Left kidney (tissue), 2 donors: ENCODE data around the gene LZIC. TPM values are rescaled to one million over a fixed set of nuclear protein-coding genes. Genes with fewer than 3 reads are reported as not detected.
A peak's percentile ranks its signal among the peaks of the same experiment; 100 is the strongest.

Experiments used
- DNase-seq: peaks from one replicate; pipeline ENCODE4 v3.0.0-alpha.2; 2013
- polyA plus RNA-seq: library from polyadenylated mRNA; unstranded; fragments of 120-200 nt; gene quantifications from one replicate; pipeline ENCODE4 v1.2.1, GENCODE V29; 2013; ENCODE audit not compliant: insufficient read length

Gene LZIC
- polyA plus RNA-seq, 1 donor: 77.7 TPM

- DNase-seq: no peak
Observed at GRCh38 chr1:9912264-9912936, 30.8 kb downstream of the LZIC start.

- DNase-seq: peak; percentile 98
Observed at GRCh38 chr1:9910423-9911178, 32.6 kb downstream of the LZIC start.

DNA sequence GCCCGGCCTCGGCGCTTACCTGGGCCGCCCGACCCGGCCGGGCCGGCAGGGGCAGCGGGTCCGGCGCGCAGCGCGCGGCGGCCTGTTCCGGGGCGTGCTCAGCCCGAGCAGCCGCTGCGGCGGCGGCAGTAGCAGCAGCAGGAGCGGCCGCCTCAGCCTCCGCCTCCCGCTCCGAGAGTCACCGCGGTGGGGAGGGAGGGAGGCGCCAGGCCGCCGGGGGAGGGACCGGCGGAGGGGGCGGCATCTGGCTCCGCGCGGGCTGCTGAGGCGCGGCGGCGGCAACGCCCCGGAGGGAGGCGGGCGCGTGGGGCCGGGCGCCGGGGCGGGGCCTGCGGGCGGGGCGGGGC, 33.1 kb downstream of the LZIC start, which contains the start of gene CTNNBIP1:
TSS of gene CTNNBIP1 (minus strand) at position 194 of the 347 bp plus-strand sequence. CDS start 38,205 bp downstream, outside the sequence.
- no peak for DNase-seq

DNA sequence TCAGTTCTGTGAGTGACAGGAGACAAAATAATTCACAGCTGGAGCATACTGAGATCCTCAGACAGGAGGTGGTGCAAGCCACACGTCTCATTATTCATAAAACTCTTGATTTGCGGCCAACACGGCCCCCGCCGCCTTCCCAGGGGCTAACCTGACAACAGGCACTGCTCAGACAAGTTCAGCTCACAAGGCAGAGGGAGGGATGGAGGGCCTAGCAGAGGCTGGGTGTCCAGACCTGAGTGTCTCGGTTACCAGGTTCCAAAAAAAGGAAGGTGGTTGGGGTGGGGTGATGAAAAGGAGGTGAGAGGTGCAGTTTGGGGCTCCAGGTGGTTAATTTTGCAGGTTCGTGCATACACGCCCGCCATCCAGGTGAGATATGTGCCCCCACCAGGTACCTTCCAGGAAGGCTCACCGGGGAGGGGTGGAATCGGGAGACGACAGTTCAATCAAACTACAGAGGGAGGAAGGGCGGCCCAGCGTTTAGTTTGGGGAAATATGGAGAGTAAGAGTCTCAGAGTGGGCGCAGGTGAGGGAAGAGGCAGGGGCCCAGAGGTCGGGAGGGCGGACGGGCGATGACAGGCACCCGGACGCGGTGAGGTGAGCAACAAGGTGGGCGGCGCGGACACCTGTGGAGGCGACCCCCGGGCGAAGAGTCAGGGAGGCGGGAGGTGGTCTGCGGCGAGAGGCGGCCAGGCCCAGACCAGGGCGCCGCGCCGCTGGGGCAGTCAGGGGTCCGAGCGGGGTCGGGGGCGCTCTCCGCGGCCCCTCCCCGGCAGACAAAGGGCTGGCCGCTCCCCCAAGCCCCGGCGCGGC, 33.8 kb downstream of the LZIC start:
- no peak for DNase-seq

- no peak for DNase-seq
Observed at GRCh38 chr1:9908871-9909233, 34.3 kb downstream of the LZIC start.

DNA sequence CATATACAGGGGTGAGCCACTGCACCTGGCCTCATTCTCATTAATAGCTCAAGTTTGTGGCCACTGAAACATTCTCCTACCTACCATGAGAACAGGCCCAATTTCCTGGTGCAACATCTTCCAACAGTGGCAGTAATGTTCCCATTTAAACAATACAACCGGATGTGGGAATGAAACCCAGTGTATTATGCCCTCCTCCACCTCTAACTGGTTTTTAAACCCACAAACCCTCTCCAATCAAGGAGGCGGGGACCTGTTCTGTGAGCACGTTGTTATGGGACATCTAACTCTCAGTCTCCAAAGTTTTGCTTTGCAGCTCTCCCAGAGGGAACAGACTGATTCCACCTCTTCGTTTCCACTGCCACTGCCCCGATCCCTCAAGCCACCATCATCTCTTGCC, 35.8 kb downstream of the LZIC start:
- DNase-seq: no peak

- DNase-seq: no peak
Observed at GRCh38 chr1:9906466-9906865, 36.7 kb downstream of the LZIC start.

- DNase-seq: no peak
Observed at GRCh38 chr1:9905010-9905409, 38.2 kb downstream of the LZIC start.

DNA sequence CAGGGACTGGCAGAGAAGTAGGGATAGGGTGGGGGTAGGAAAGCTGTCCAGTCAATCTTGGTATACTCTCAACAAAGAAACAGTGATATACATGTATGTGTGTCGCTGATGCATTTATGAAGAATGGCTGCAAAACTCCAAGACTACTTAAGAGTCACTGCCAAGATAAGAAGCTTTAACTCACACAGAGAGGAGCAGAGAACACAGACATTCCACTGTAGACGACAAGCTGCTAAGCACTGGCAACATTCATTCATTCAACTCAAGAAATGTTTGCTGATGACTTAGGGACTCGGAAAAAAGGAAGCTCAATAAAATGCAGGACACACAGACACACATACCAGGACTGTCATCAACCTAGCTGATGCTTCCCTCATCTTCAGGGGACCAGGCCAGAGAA, 38.6 kb downstream of the LZIC start:
- DNase-seq: no peak

DNA sequence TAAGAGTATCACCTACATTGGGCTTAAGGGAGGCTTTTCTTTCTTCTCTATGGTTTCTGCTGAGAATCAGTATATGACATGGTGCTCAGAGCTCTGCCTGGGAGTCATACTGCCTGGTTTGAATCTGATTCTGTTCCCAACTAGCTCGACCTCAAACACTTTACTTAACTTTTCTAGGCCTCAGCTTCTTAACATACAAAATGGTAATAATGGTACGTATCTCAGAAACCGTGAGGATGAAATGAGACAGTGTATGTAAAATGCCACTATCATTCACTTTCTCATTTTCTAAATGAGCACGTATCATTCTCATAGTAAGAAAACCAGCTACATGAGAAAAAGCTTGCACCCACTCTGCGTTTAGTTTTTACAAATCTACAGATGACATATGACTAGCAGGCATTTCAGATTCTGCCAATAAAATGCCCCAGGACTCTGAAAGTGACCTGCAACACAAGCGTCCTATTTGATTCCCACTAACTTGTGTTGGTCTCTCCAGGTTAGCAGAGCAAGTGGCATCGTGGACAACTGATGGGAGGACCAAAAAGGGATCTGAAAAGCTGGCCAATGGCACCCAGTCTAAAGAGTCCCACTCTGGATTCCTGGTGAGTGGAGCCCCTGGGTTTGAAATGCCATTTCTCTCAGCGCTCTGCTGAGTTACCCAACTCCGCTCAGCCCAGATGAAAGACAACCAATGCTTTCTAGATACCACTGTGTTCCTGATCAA, 39.2 kb downstream of the LZIC start:
- no peak for DNase-seq

GRCh38 chr1:9902060-9902452, 41.1 kb downstream of the LZIC start:
- no peak for DNase-seq

DNA sequence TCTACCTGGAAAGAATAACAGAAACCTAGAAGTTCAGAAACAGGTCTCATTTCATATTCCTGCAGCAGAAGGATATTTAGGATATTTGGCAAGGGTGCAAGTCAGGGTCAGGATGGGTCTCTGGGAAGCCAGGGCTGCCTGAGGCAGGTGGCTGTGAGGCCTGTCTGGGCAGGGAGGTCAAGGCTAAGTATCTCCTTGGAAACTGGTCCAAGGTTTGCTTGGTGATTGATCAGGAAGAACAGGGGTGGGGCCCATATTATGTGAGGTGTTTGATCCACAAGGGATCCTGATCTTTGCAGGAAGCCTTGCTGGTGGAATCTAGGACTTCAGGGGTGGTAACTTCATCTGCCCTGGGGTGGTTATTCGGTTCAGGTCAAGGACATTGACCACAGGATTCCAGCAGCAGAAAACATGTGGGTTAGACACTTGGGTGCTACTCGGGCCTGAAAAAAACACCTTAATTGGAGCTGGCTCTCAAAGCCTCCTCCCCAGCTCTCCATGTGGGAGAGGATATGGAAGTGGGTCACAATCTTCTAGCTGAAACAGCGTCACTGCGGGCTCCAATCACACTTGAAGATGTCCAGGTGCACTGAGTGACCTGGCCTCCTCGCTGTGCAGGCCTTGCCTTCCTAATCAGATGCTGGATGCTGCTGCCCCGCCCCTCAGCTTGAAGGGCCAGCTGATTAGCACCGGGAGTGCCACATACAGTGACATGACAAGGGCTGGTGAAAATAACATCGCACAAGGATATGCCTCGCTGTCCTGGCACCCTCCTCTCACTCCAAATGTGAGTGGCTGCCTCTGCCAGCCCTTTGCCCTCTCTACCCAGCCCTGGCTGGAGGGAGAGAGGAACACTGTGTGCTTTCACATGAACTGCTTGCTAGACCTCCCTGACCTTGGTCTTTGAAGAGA, 41.8 kb downstream of the LZIC start:
- DNase-seq: no peak

DNA sequence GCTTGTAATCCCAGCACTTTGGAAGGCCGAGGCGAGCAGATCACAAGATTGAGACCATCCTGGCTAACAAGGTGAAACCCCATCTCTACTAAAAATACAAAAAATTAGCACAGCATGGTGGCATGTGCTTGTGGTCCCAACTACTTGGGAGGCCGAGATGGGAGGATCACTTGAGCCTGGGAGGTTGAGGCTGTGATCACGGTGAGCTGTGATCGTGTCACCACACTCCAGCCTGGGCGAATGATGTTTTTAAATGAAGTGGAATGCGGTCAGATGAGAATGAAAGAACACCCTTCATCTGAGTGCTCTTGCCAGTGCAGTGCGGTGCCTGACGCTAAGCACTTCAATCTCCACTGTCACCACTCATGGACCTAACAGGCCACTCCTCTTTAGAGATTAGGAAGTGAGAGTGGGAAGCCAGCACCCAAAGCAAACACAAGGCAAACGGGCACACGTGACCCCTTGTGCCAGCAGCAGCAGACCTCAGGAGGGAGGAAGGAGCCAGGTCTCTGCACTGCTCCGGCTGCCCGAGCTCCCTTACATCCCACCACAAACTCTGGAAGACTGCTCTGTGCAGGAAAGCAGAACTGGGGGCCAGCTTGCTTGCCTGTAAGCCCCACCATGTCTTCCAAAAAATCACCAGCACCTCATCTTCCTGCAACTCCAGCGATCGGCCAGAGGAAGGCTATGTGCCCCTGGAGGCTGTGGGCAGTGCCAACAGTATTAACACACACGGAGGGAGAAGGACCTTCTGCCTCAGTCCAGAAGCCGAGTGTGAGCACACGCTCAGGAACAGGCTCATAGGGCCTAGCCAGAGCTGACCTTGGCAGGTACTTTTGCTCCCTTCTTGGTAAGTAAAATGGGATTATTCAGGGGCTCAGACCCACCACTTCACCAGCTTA, 42.8 kb downstream of the LZIC start:
- no peak for DNase-seq

- no peak for DNase-seq
Observed at GRCh38 chr1:9894115-9894514, 49.1 kb downstream of the LZIC start.

DNA sequence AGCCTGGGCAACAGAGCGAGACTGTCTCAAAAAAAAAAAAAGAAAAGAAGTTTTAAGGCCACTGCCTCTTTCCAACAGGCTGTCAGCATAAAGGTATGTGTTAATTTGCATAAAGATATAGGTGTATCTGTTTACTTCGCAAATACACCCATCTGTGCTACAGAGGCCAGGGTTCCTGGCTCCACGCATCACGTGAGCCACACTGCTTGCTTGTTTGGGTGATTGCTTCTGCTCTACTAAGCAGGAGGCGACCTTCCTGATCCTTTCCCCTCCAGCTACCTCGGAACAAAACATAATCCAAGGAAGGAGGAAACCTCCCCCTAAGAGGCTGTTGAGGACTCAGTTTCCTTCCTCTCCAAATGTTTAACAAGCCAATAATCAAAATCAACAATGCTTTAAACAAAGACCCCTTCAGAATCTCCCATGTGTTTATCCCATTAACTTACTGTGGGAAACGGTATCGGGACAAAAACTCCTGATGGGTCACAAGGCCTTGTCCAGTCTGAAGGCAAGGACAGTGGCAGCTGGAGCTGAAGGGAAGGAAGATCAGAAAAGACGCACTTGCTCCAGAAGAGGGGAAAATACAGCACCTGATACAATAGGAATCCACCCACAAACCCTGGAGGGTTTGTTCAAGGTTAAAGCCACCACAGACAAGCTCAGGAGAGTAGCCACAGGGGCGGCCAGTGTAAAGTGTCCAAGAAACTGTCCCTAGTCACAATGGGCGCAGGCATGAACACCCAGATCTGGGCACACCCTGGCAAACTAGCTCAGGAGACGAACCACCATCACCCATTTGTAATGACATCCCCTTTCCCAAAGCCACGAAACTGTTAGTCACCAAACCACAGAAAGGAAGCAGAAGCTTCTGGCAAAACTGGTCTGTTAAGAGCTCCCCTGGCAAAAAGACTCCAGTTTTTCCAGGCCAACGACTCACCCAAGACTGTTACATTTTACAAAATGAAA, 50.3 kb downstream of the LZIC start:
- no peak for DNase-seq

DNA sequence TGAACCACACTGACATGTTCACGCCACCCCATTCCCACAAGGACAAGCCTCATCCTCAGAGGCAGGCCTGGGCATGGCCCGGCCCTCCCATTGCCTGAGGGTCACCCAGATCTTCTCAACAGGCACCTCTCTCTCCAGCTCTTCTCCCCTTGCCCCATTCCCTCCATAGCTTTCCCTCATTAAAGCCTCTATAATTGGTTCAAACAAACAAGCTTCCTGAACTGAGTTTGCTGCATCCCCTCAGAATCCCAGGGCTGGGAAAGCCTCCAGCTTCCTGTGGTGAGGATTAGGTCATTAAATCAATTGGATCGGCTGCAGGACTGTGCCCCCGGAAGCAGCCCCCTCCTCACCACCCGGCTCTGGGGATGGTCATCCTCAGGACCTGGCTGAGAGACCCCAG, 52.0 kb downstream of the LZIC start:
- DNase-seq: no peak

GRCh38 chr1:9890224-9890731, 52.9 kb downstream of the LZIC start:
- DNase-seq: peak; percentile 40

GRCh38 chr1:9889411-9889810, 53.8 kb downstream of the LZIC start:
- DNase-seq: no peak

- no peak for DNase-seq
Observed at GRCh38 chr1:9888886-9889285, 54.3 kb downstream of the LZIC start.
